K562 (cell line): ENCODE results near the gene MIER2. TPM values are rescaled to one million over a fixed set of nuclear protein-coding genes. Genes with fewer than 3 reads are reported as not detected.

ENCODE experiments used
- ATF7 ChIP-seq: fragments of 450-650 bp; IDR thresholded peaks from 2 replicates; pipeline ENCODE4 v1.7.1; 2014; ENCODE audit warnings: mild to moderate bottlenecking, moderate library complexity
- HMGN3 ChIP-seq: IDR thresholded peaks from 2 replicates; pipeline ENCODE4 v1.6.1; 2011; ENCODE audit warnings: borderline replicate concordance, low read depth, mild to moderate bottlenecking, mixed read lengths, low read length; ENCODE audit not compliant: insufficient read length; ENCODE audit errors: extremely low read depth
- LARP7 ChIP-seq: fragments of 450-650 bp; IDR thresholded peaks from 2 replicates; pipeline ENCODE4 v1.6.1; 2016
- RFX5 ChIP-seq: IDR thresholded peaks from 2 replicates; pipeline ENCODE4 v1.6.1; 2011; ENCODE audit warnings: low read depth, mild to moderate bottlenecking, improper control_type of control experiment, low read length
- STAG1 ChIP-seq: sonication (generic); formaldehyde crosslinking; IDR thresholded peaks from 2 replicates; pipeline ENCODE4 v1.5.0; 2020; ENCODE audit warnings: missing genetic modification reagents, borderline replicate concordance
- ZNF780A ChIP-seq: fragments of 250-450 bp; sonication (Bioruptor Pico); IDR thresholded peaks from 2 replicates; pipeline ENCODE4 v1.5.0; 2021; ENCODE audit warnings: mild to moderate bottlenecking
- polyA plus RNA-seq, 8 experiments: library from polyadenylated mRNA; depleted of rRNA in 4 of 8; stranded (reverse) in 5 of 8; unstranded in 3 of 8; fragments of >200 nt; fragmentation: Nextera tagmentation in 2 of 8; fragmentation: Illumina TruSeq in 1 of 8; extraction: Ambion mirVana in 2 of 8; extraction: Trizol in 1 of 8; gene quantifications; 2 replicates each; pipeline versions ENCODE4 v1.2.1 to v1.2.3, GENCODE V29; 2011 to 2014; ENCODE audit warnings: inconsistent platforms in 1 of 8, missing spikeins in 1 of 8
- total RNA-seq, 7 experiments: library from RNA; depleted of rRNA in 6 of 7; stranded (reverse); fragments of >200 nt in 6 of 7; fragmentation: Illumina TruSeq in 2 of 7; extraction: Trizol in 2 of 7; gene quantifications; 2 replicates each; pipeline versions ENCODE4 v1.2.1 to v1.2.3, GENCODE V29; 2011 to 2021; ENCODE audit warnings: low replicate concordance in 1 of 7
- TF ChIP-seq, protein P1 (sequence below): fragments of 200-800 bp; sonication (Bioruptor generic); IDR thresholded peaks from 2 replicates; pipeline ENCODE4 v1.6.1; 2016; ENCODE audit warnings: missing genetic modification characterization, missing compliant biosample characterization
- TF ChIP-seq, protein P2 (sequence below): fragments of 450-650 bp; IDR thresholded peaks from 2 replicates; pipeline ENCODE4 v1.6.1; 2016; ENCODE audit warnings: missing biosample characterization, missing genetic modification characterization
- TF ChIP-seq, protein P3 (sequence below), 2 experiments: fragments of 200-800 bp in 1 of 2; sonication (Bioruptor generic) in 1 of 2; sonication (generic) in 1 of 2; formaldehyde crosslinking in 1 of 2; IDR thresholded peaks in 1 of 2; conservative IDR thresholded peaks in 1 of 2; 2 replicates each; pipeline versions ENCODE4 v1.5.0 to v1.6.1; 2016 to 2020; ENCODE audit warnings: missing compliant biosample characterization in 1 of 2, missing genetic modification characterization in 1 of 2, missing genetic modification reagents in 1 of 2
- TF ChIP-seq, protein P4 (sequence below): fragments of 250-450 bp; sonication (Bioruptor Pico); IDR thresholded peaks from 2 replicates; pipeline ENCODE4 v1.9.0; 2021; ENCODE audit warnings: mild to moderate bottlenecking

Gene MIER2
- total and polyA plus RNA-seq, 9 of the 15 experiments (the other 6 are each of a cell fraction or from before 2014, with no cell fraction given) = 0.46 to 34.7 (median 15.6) TPM

DNA sequence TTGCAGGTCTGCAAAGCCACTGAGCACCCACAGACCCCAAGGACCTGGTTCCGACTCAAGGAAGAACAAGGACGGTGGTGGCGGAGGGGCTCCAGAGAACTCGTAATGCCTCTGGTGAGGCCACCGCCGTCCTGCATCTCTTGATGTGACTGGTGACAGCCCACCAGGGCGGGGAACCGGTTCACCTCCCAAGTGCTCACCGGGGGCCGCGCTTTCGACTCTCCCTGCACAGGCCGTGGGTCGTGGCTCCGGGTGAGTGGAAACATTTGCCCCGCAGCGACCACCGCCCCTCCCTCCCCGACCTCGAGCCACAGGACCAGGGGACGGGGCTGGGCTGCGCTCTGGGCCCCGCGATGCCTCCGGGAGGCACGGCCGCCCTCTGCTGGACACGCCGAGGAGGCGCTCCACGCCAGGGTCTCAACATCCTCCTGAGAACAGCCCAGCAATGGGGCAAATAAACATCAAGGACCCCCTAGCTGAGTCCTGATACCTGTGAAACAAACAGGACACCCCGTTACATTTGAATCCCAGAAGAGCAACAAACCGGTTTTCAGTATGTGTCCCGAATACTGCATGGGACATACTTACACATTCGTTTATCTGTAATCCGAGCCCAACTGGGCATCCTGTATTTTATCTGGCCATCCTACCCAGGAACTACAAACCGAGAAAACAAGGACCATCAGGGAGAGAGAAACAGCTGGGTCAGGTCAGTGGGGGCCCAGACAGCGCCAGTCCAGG lies 49.5 kb downstream of the MIER2 start (continued):
- TF ChIP-seq, protein P1, sequence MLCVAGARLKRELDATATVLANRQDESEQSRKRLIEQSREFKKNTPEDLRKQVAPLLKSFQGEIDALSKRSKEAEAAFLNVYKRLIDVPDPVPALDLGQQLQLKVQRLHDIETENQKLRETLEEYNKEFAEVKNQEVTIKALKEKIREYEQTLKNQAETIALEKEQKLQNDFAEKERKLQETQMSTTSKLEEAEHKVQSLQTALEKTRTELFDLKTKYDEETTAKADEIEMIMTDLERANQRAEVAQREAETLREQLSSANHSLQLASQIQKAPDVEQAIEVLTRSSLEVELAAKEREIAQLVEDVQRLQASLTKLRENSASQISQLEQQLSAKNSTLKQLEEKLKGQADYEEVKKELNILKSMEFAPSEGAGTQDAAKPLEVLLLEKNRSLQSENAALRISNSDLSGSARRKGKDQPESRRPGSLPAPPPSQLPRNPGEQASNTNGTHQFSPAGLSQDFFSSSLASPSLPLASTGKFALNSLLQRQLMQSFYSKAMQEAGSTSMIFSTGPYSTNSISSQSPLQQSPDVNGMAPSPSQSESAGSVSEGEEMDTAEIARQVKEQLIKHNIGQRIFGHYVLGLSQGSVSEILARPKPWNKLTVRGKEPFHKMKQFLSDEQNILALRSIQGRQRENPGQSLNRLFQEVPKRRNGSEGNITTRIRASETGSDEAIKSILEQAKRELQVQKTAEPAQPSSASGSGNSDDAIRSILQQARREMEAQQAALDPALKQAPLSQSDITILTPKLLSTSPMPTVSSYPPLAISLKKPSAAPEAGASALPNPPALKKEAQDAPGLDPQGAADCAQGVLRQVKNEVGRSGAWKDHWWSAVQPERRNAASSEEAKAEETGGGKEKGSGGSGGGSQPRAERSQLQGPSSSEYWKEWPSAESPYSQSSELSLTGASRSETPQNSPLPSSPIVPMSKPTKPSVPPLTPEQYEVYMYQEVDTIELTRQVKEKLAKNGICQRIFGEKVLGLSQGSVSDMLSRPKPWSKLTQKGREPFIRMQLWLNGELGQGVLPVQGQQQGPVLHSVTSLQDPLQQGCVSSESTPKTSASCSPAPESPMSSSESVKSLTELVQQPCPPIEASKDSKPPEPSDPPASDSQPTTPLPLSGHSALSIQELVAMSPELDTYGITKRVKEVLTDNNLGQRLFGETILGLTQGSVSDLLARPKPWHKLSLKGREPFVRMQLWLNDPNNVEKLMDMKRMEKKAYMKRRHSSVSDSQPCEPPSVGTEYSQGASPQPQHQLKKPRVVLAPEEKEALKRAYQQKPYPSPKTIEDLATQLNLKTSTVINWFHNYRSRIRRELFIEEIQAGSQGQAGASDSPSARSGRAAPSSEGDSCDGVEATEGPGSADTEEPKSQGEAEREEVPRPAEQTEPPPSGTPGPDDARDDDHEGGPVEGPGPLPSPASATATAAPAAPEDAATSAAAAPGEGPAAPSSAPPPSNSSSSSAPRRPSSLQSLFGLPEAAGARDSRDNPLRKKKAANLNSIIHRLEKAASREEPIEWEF (CRISPR knock-in tag) = no peak
- peak; percentile 39 for TF ChIP-seq HMGN3
- TF ChIP-seq ZNF780A (CRISPR knock-in tag) = no peak
- TF ChIP-seq, protein P2, sequence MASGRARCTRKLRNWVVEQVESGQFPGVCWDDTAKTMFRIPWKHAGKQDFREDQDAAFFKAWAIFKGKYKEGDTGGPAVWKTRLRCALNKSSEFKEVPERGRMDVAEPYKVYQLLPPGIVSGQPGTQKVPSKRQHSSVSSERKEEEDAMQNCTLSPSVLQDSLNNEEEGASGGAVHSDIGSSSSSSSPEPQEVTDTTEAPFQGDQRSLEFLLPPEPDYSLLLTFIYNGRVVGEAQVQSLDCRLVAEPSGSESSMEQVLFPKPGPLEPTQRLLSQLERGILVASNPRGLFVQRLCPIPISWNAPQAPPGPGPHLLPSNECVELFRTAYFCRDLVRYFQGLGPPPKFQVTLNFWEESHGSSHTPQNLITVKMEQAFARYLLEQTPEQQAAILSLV = no peak
- TF ChIP-seq LARP7 = no peak
- TF ChIP-seq STAG1 (CRISPR knock-in tag) = no peak
- TF ChIP-seq, protein P3, sequence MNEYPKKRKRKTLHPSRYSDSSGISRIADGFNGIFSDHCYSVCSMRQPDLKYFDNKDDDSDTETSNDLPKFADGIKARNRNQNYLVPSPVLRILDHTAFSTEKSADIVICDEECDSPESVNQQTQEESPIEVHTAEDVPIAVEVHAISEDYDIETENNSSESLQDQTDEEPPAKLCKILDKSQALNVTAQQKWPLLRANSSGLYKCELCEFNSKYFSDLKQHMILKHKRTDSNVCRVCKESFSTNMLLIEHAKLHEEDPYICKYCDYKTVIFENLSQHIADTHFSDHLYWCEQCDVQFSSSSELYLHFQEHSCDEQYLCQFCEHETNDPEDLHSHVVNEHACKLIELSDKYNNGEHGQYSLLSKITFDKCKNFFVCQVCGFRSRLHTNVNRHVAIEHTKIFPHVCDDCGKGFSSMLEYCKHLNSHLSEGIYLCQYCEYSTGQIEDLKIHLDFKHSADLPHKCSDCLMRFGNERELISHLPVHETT (CRISPR knock-in tag; conservative IDR thresholded peaks at IDR 0.05 in 1 of 2, IDR thresholded peaks at IDR 0.05 in 1 of 2) = no peak
- no peak for TF ChIP-seq RFX5
- TF ChIP-seq, protein P4, sequence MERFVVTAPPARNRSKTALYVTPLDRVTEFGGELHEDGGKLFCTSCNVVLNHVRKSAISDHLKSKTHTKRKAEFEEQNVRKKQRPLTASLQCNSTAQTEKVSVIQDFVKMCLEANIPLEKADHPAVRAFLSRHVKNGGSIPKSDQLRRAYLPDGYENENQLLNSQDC (CRISPR knock-in tag) = no peak
- TF ChIP-seq ATF7 = no peak
